ENCODE data around the gene CBLIF. TPM values are rescaled to one million over a fixed set of nuclear protein-coding genes. Genes with fewer than 3 reads are reported as not detected.

CBLIF gene
- total and polyA plus RNA-seq, 2 of the 8 experiments (the other 6 are each of a cell fraction or from before 2014, with no cell fraction given): not detected

GRCh38 chr11:59804061-59804460 lies 41.2 kb downstream of the CBLIF start:
- Histone ChIP-seq H4K8ac (ENCODE audit: extremely low read depth, insufficient read depth, low read length) (no peak overlapping the region), H3K23ac (ENCODE audit: insufficient read length) (no peak overlapping the region), H3K4ac (replicated peaks; ENCODE audit: insufficient read length, low read depth, low read length) (no peak overlapping the region), H2BK20ac (ENCODE audit: low read length) (no peak overlapping the region), H3K4me1 (replicated peaks in 1 of 4; ENCODE audit: control insufficient read depth in 3 of 4, insufficient read depth in 4 of 4, low read length in 3 of 4) (no peaks in the 10 kb centered on the region), H4K20me1 (replicated peaks in 1 of 2; ENCODE audit: control insufficient read depth in 1 of 2, insufficient read depth in 2 of 2, low read length in 2 of 2) (peaks cover 0 to 6% of the 10 kb centered on the region in 2 experiments), H3K4me3 (ENCODE audit: extremely low read depth in 1 of 4, insufficient read depth in 2 of 4, low read depth in 3 of 4, low read length in 4 of 4) (no peak overlapping the region), H2BK5ac (ENCODE audit: low read depth, low read length) (no peak overlapping the region), H2AFZ (ENCODE audit: low read length) (no peak overlapping the region), H2BK12ac (ENCODE audit: low read depth, low read length) (no peak overlapping the region), H3K36me3 (ENCODE audit: control insufficient read depth in 2 of 4, insufficient read depth in 4 of 4, low read length in 3 of 4) (peaks cover 11 to 47% (median 35%) of the 10 kb centered on the region in 4 experiments), H3K23me2 (ENCODE audit: low read depth, low read length) (no peaks in the 10 kb centered on the region), H3K9ac (replicated peaks in 1 of 4; ENCODE audit: extremely low read depth in 1 of 4, low read depth in 3 of 4, low read length in 3 of 4) (no peak overlapping the region), H3K14ac (ENCODE audit: insufficient read length) (no peak overlapping the region), H3K18ac (ENCODE audit: extremely low read depth, low read length) (no peak overlapping the region), H3K27me3 (replicated peaks in 1 of 4; ENCODE audit: control insufficient read depth in 3 of 4, extremely low read depth in 1 of 4, insufficient read depth in 3 of 4, low read length in 3 of 4) (no peaks in the 10 kb centered on the region), H3K9me3 (ENCODE audit: insufficient read depth in 2 of 2, low read depth in 1 of 2, low read length in 1 of 2) (no peaks in the 10 kb centered on the region), H3K79me2 (ENCODE audit: control insufficient read depth in 1 of 2, insufficient read depth in 2 of 2, low read length in 2 of 2) (0 out of 4 replicates have a peak, but pooled peaks cover 0 to 2% of the 10 kb centered on the region in 2 experiments), H2AK5ac (ENCODE audit: low read depth, low read length) (no peak overlapping the region), H3K56ac (replicated peaks; ENCODE audit: insufficient read length, low read depth, low read length) (no peak overlapping the region), H2BK15ac (ENCODE audit: low read length) (no peak overlapping the region), H3K4me2 (ENCODE audit: insufficient read depth in 1 of 2, low read depth in 2 of 2, low read length in 2 of 2) (no peak overlapping the region), H4K91ac (replicated peaks; ENCODE audit: insufficient read length, low read length) (no peak overlapping the region), H3K79me1 (ENCODE audit: low read depth, low read length) (no peaks in the 10 kb centered on the region), H3K27ac (ENCODE audit: low read depth, low read length) (no peak overlapping the region), H2BK120ac (replicated peaks; ENCODE audit: low read depth, low read length) (no peak overlapping the region), H4K5ac (ENCODE audit: insufficient read length, low read depth, low read length) (no peak overlapping the region)
- no peak for DNase-seq (ENCODE audit: low read depth in 1 of 2, low spot score in 2 of 2)
- WGBS, 2 experiments (ENCODE audit: extremely low coverage in 1 of 2, insufficient coverage in 1 of 2, insufficient read length in 1 of 2, insufficient replicate concordance in 2 of 2, low coverage in 1 of 2, low lambda C conversion rate in 2 of 2, missing lambda C conversion rate in 1 of 2): 91% methylated on average over 2 of the region's 2 CpGs; no CpG with 5 or more reads in 1 of the 2 experiments
- POLR2A ChIA-PET (ENCODE audit: partially characterized antibody): no interaction called here
- CTCF ChIA-PET (ENCODE audit: partially characterized antibody): interaction anchor here (1.2 to 2.0 kb wide), 4 partner anchors 11 to 115 kb away, joined by 3 to 5 read pairs (median 4); no protein-coding TSS in a partner anchor
- no peak for FAIRE-seq
- no peak for TF ChIP-seq EZH2 (IDR thresholded peaks at IDR 0.05; ENCODE audit: low read depth, low read length, severe bottlenecking)
- no peak for TF ChIP-seq CTBP2 (IDR thresholded peaks at IDR 0.05; ENCODE audit: borderline replicate concordance, insufficient read depth, insufficient read length, low read length)

Data from H1 (cell line).